Measurements from ENCODE around the gene KPRP. TPM values are rescaled to one million over a fixed set of nuclear protein-coding genes. Genes with fewer than 3 reads are reported as not detected.

KPRP gene
- total RNA-seq, 4 donors from 2014 or later: 0.12 TPM; not detected in 3

DNA sequence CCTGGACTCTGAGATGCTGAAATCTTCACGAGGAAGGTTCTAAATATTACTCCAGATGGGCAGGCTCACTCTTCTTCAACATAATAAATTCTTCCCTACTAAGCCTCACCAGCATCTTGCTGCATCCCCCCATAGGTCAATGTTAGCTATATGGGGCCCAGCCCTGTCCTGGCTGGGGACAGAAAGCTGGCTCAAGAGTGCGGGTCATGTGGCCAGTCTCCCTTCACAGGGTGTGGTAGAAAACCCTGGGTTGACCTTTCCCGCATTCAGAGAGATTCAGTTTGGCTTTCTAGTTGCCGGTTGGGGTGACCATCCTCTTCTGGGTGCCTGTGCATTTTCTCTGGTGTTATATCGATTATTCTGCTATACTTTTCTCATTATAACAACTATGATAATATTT, 19.8 kb upstream of the KPRP start:
- Histone ChIP-seq H3K36me3 (no peaks in the 10 kb centered on the region), H3K27me3 (no peaks in the 10 kb centered on the region)
- 40 to 68% methylated on average over 2 to 5 of the region's 5 CpGs for WGBS, 2 donors (ENCODE audit: low coverage in 1 of 2)

DNA sequence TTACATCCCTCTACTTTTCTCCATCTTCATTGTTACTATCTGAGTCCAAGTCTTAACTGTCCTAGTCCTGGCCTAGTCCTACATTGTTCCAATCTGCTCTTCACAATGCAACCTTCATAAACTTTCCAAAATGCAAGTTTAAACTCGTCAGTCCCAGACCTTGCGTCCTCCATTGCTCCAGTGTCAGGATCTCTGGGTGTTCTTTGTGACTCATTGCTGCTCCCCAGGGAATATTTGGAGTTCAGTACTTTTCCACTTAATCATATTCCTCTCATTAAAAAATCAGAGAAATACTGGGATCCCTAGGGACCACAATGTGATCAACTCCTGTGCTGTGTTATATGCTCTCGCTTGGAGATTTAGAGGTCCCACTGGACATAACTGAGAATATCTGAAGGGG, 18.0 kb upstream of the KPRP start:
- Histone ChIP-seq H3K4me3 (no peak overlapping the region), H3K36me3 (no peaks in the 10 kb centered on the region), H3K4me1 (no peaks in the 10 kb centered on the region), H3K9me3 (no peaks in the 10 kb centered on the region), H3K27ac (no peak overlapping the region), H3K27me3 (no peaks in the 10 kb centered on the region)
- 62 to 89% methylated on average over 2 to 3 of the region's 3 CpGs for WGBS, 2 donors (ENCODE audit: low coverage in 1 of 2)
- no peak for ATAC-seq
- TF ChIP-seq EP300 (IDR thresholded peaks at IDR 0.05): no peak
- no peak for TF ChIP-seq POLR2AphosphoS5 (IDR thresholded peaks at IDR 0.05)
- TF ChIP-seq POLR2A (IDR thresholded peaks at IDR 0.05): no peak
- TF ChIP-seq, protein P1, sequence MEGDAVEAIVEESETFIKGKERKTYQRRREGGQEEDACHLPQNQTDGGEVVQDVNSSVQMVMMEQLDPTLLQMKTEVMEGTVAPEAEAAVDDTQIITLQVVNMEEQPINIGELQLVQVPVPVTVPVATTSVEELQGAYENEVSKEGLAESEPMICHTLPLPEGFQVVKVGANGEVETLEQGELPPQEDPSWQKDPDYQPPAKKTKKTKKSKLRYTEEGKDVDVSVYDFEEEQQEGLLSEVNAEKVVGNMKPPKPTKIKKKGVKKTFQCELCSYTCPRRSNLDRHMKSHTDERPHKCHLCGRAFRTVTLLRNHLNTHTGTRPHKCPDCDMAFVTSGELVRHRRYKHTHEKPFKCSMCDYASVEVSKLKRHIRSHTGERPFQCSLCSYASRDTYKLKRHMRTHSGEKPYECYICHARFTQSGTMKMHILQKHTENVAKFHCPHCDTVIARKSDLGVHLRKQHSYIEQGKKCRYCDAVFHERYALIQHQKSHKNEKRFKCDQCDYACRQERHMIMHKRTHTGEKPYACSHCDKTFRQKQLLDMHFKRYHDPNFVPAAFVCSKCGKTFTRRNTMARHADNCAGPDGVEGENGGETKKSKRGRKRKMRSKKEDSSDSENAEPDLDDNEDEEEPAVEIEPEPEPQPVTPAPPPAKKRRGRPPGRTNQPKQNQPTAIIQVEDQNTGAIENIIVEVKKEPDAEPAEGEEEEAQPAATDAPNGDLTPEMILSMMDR (IDR thresholded peaks at IDR 0.05): no peak

More for the DNA sequence above, 19.8 kb upstream of the KPRP start:
- H3K4me1 ChIP-seq: no peaks in the 10 kb centered on the region
- no peak for TF ChIP-seq POLR2A (IDR thresholded peaks at IDR 0.05)
- TF ChIP-seq POLR2AphosphoS5 (IDR thresholded peaks at IDR 0.05): no peak
- H3K27ac ChIP-seq: no peak overlapping the region
- ATAC-seq: no peak
- no peaks in the 10 kb centered on the region for H3K9me3 ChIP-seq
- H3K4me3 ChIP-seq: no peak overlapping the region

DNA sequence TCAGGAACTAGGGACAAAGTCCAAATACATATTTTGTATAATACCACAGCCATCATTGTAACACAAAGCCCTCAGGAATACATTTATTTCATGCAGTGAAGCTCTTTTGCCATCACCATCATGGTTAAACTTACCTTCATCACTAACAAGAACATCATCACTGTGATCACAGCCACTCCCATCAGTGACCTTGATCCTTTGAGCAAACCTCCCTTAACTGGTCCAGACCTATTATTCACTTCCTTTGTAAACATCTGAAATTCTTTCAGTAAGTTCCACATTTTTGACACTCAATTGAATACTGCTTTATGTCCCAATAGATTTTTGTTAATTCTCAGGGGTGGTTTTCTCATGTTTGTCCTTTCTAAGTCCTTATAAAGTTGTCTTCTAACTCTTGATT, 16.2 kb upstream of the KPRP start:
- H3K9me3 ChIP-seq: no peaks in the 10 kb centered on the region
- no peak overlapping the region for H3K27ac ChIP-seq
- ATAC-seq: no peak
- H3K4me3 ChIP-seq: no peak overlapping the region
- no peaks in the 10 kb centered on the region for H3K27me3 ChIP-seq
- no peaks in the 10 kb centered on the region for H3K36me3 ChIP-seq
- TF ChIP-seq EP300 (IDR thresholded peaks at IDR 0.05) (no peak), POLR2A (IDR thresholded peaks at IDR 0.05) (no peak), POLR2AphosphoS5 (IDR thresholded peaks at IDR 0.05) (no peak)
- TF ChIP-seq, protein P1 (IDR thresholded peaks at IDR 0.05): no peak
- H3K4me1 ChIP-seq: no peaks in the 10 kb centered on the region

DNA sequence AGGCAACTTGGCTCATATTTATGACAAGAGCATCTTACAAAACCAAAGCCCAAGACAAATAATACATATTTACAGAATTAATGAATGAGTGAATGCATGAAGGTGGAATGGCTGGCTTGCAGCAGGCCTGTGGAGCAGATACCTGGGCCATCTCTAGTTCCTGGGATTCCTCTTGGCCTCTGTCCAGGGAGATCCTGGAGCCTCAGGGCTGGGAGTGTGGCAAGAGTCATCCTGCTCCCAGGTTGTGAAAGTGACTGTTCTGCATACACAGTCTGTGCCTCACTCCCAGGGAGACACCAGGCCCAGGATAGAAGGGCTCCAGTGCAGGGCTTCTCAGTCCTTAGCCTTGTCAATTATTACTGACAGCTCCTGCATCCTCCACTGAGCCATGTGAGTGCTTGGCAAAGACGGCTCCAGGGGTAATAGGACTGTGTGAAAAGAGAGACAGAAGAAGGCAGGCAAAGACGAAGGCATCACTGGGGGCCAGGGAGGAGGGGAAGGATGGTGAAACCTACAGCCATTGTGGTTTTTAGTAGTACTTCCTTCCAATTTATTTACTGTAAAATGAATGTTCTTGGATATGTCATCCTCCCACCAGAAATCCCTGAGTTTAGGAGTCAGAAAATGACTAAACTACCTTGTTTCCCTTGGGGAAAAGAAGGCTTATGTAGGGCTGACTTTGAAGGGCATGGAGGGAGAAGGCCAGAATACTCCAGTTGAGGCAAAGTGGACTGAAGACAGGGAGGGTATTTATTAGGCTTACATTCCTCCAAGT, 14.3 kb upstream of the KPRP start:
- TF ChIP-seq POLR2A (IDR thresholded peaks at IDR 0.05) (no peak), EP300 (IDR thresholded peaks at IDR 0.05) (no peak), POLR2AphosphoS5 (IDR thresholded peaks at IDR 0.05) (no peak)
- TF ChIP-seq, protein P1 (IDR thresholded peaks at IDR 0.05): no peak
- no peak overlapping the region for H3K4me3 ChIP-seq
- no peaks in the 10 kb centered on the region for H3K36me3 ChIP-seq
- no peak overlapping the region for H3K27ac ChIP-seq
- no peak for ATAC-seq
- whole genome bisulfite sequencing, 2 donors (ENCODE audit: low coverage in 1 of 2): 57 to 73% methylated on average over 2 of the region's 2 CpGs
- H3K4me1 ChIP-seq: no peaks in the 10 kb centered on the region
- no peaks in the 10 kb centered on the region for H3K9me3 ChIP-seq
- H3K27me3 ChIP-seq: no peaks in the 10 kb centered on the region

DNA sequence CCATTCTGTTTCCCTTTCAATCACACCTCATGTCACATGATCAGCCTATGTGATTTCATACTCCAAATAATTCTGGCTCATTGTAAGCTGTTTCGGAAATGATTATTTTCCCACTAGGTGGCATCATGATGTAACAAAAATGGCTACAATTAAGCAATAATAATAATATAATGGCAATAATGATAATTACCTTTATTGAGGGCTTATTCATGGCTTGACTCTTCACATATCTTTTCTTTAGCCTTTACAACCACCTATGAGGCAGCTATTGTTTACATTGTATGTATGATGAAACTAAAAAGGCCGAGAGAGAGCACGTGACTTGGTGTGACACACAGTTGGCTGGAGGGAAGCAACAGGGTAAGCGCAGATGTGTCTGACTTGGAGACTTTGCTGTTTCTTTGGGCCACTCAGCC, 12.5 kb upstream of the KPRP start:
- H3K36me3 ChIP-seq: no peaks in the 10 kb centered on the region
- H3K4me1 ChIP-seq: no peaks in the 10 kb centered on the region
- 61 to 83% methylated on average over 4 of the region's 4 CpGs for WGBS, 2 donors (ENCODE audit: low coverage in 1 of 2)
- no peaks in the 10 kb centered on the region for H3K27me3 ChIP-seq
- H3K27ac ChIP-seq: no peak overlapping the region
- TF ChIP-seq, protein P1 (IDR thresholded peaks at IDR 0.05): peak in 1 of 4 experiments; percentile 11
- TF ChIP-seq EP300 (IDR thresholded peaks at IDR 0.05): no peak
- no peak for ATAC-seq
- H3K4me3 ChIP-seq: no peak overlapping the region
- no peaks in the 10 kb centered on the region for H3K9me3 ChIP-seq

Measured in gastroesophageal sphincter (tissue), 4 donors.